ENCODE data around the gene DRD5.
"Not testable (repeated sequence)": the region's sequence is repeated elsewhere in the genome, so short reads cannot be mapped to it uniquely, and the experiment has no call there.

DRD5 gene

DNA sequence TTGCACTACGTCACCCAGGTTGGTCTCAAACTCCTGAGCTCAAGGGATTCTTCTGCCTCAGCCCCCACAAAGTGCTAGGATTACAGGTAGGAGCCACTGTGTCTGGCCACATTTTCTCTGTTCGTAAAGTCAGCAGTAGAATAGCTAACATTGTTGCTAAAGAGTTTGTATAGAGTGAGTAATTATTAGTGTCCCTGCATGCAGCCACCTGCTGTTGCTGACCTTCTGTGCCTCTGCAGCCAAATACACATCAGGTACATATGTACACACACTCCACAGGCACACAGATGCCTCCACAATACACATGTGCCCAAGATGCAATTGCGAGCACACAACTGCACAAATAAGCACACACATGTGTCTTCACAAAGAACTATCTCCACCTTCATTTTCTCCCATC lies 10.9 kb downstream of the DRD5 start:
- Histone ChIP-seq H3K4me2 (no peak overlapping the region), H3K9ac (no peak overlapping the region), H2AFZ (ENCODE audit: low read depth) (no peak overlapping the region), H3K27ac (no peak overlapping the region), H3K4me3 (IDR thresholded peaks at IDR 0.05; ENCODE audit: insufficient read depth, low read depth, low read length) (no peak overlapping the region), H3K27me3 (ENCODE audit: insufficient read depth, low read depth) (no peaks in the 10 kb centered on the region), H3K36me3 (ENCODE audit: insufficient read depth) (no peaks in the 10 kb centered on the region), H3K79me2 (ENCODE audit: insufficient read depth, low read depth) (no peaks in the 10 kb centered on the region), H4K20me1 (ENCODE audit: insufficient read depth) (no peaks in the 10 kb centered on the region), H3K4me1 (ENCODE audit: low read depth, poor library complexity, severe bottlenecking) (no peaks in the 10 kb centered on the region)
- no peak for TF ChIP-seq CTCF (conservative IDR thresholded peaks at IDR 0.05; ENCODE audit: low read depth, low read length)

DNA sequence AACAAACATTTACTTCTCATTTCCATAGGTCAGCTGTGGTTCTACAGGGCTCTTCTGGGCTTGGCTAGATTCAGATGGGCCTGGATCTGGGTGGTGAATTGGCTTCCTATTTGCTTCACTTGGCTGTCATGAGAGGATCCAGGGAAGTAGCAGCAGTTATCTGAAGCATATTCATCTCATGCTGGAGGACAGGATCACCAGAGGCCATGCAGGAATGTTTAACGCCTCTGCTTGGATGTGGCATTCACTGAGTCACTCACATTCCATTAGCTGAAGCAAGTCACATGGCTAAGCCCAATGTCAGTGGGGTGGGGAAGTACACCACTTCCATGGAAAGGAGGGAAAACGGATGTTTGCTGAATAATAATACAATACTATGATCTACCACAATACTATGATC lies 15.2 kb downstream of the DRD5 start:
- not testable (repeated sequence) for H3K27ac ChIP-seq; H3K4me1 ChIP-seq (ENCODE audit: low read depth, poor library complexity, severe bottlenecking); H3K4me3 ChIP-seq (IDR thresholded peaks at IDR 0.05; ENCODE audit: insufficient read depth, low read depth, low read length); H3K36me3 ChIP-seq (ENCODE audit: insufficient read depth); H3K9ac ChIP-seq; H3K79me2 ChIP-seq (ENCODE audit: insufficient read depth, low read depth); H3K27me3 ChIP-seq (ENCODE audit: insufficient read depth, low read depth); H2AFZ ChIP-seq (ENCODE audit: low read depth); H4K20me1 ChIP-seq (ENCODE audit: insufficient read depth); H3K4me2 ChIP-seq

DNA sequence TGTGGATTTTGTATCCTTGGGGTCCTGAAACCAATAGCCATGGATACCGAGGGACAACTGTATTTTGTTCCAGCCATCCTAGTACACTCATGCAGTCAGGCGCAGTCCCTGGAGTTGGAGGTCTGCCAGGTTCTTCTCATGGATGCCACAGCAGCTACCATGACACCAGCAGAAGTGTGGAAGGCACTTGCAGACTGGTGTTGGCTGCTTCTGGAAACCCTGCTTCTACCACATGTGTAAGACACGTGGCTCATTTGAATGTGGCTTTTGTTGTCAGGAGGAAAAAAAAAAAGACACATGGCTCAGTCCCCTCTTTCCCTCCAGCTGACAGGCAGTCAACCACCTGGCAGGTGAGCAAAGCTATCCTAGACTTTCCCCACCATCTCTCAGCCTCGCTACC lies 19.4 kb downstream of the DRD5 start:
- Histone ChIP-seq H3K4me2 (no peak overlapping the region), H3K4me3 (IDR thresholded peaks at IDR 0.05; ENCODE audit: insufficient read depth, low read depth, low read length) (no peak overlapping the region), H3K4me1 (ENCODE audit: low read depth, poor library complexity, severe bottlenecking) (no peaks in the 10 kb centered on the region), H3K36me3 (ENCODE audit: insufficient read depth) (no peaks in the 10 kb centered on the region), H3K27me3 (ENCODE audit: insufficient read depth, low read depth) (no peaks in the 10 kb centered on the region), H4K20me1 (ENCODE audit: insufficient read depth) (no peaks in the 10 kb centered on the region), H2AFZ (ENCODE audit: low read depth) (no peak overlapping the region), H3K79me2 (ENCODE audit: insufficient read depth, low read depth) (no peaks in the 10 kb centered on the region), H3K27ac (no peak overlapping the region), H3K9ac (no peak overlapping the region)
- no peak for TF ChIP-seq CTCF (conservative IDR thresholded peaks at IDR 0.05; ENCODE audit: low read depth, low read length)

DNA sequence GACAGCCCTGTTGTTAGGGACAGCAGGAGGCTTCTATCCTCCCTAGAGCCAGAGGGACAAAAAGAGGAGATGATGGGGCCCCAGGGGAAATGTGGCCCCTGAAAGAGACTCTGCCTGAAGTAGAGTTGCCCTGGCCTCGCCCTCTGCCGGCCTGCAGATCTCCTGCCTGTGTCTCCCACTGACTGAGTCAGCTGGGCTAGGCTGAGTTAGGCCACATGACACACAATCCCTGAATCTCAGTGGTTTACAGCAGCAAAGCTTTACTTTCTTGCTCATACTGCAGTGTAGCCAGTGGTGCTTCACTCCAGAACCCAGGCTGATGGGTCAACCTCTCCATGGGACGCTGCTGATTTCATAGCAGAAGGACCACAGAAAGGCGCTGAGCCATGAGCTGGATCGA lies 23.5 kb downstream of the DRD5 start:
- no peaks in the 10 kb centered on the region for H3K4me1 ChIP-seq (ENCODE audit: low read depth, poor library complexity, severe bottlenecking)

DNA sequence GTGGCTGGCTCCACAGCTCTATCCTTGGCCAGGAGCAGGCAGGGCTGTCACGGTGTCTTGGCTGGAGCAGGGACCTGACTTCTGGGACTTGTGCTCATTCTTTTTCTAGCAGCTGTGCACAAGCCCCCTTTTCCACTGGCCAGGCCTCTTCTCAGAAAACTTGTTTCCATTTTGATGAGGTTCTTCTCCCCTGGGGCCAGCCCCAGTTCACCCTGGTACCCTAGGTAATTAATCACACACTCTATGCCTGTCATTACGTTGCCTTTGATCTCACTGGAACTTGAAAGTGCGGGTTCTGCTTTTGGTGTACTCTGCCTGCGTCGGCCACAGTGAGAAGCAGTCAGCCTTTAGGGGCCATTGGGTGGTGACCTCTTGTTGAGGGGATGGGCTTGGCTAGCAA lies 26.6 kb downstream of the DRD5 start:
- Histone ChIP-seq H3K27ac (no peak overlapping the region), H3K79me2 (ENCODE audit: insufficient read depth, low read depth) (no peaks in the 10 kb centered on the region), H3K4me3 (IDR thresholded peaks at IDR 0.05; ENCODE audit: insufficient read depth, low read depth, low read length) (no peak overlapping the region), H3K27me3 (ENCODE audit: insufficient read depth, low read depth) (no peaks in the 10 kb centered on the region), H3K4me2 (no peak overlapping the region), H2AFZ (ENCODE audit: low read depth) (no peak overlapping the region), H3K4me1 (ENCODE audit: low read depth, poor library complexity, severe bottlenecking) (peaks cover 11% of the 10 kb centered on the region), H4K20me1 (ENCODE audit: insufficient read depth) (no peaks in the 10 kb centered on the region), H3K9ac (no peak overlapping the region), H3K36me3 (ENCODE audit: insufficient read depth) (no peaks in the 10 kb centered on the region)
- TF ChIP-seq CTCF (conservative IDR thresholded peaks at IDR 0.05; ENCODE audit: low read depth, low read length), result no peak

More for the DNA sequence above, 23.5 kb downstream of the DRD5 start:
- Histone ChIP-seq H3K27me3 (ENCODE audit: insufficient read depth, low read depth) (no peaks in the 10 kb centered on the region), H3K79me2 (ENCODE audit: insufficient read depth, low read depth) (no peaks in the 10 kb centered on the region), H3K27ac (no peak overlapping the region), H2AFZ (ENCODE audit: low read depth) (no peak overlapping the region), H3K9ac (no peak overlapping the region), H3K4me3 (IDR thresholded peaks at IDR 0.05; ENCODE audit: insufficient read depth, low read depth, low read length) (no peak overlapping the region), H3K36me3 (ENCODE audit: insufficient read depth) (no peaks in the 10 kb centered on the region), H3K4me2 (no peak overlapping the region), H4K20me1 (ENCODE audit: insufficient read depth) (no peaks in the 10 kb centered on the region)
- no peak for TF ChIP-seq CTCF (conservative IDR thresholded peaks at IDR 0.05; ENCODE audit: low read depth, low read length)
